NT2/D1 (cell line): ENCODE results near the gene NDUFAF2.

Source experiments
- YY1 ChIP-seq: IDR thresholded peaks from 2 replicates; pipeline ENCODE4 v1.6.1; 2011; ENCODE audit not compliant: insufficient read length, insufficient read depth
- ZNF274 ChIP-seq: IDR thresholded peaks from 2 replicates; pipeline ENCODE4 v1.6.1; 2011; ENCODE audit warnings: mild to moderate bottlenecking, low read depth, low read length

GRCh38 chr5:61168951-61169350 is 223.9 kb downstream of the NDUFAF2 start:
- TF ChIP-seq ZNF274 (no peak), YY1 (no peak)
